Mesodermal cell (in vitro differentiated cells): ENCODE data around the gene STAU1.

Source experiments
- H3K27ac ChIP-seq: 2 replicates; pipeline ENCODE4 v1.7.0; 2013; ENCODE audit warnings: mild to moderate bottlenecking, low read depth, low read length, moderate library complexity; ENCODE audit not compliant: severe bottlenecking
- H3K36me3 ChIP-seq: 2 replicates; pipeline ENCODE4 v1.7.1; 2013; ENCODE audit warnings: mild to moderate bottlenecking, low read length, moderate library complexity; ENCODE audit not compliant: control insufficient read depth, insufficient read depth
- H3K4me1 ChIP-seq: one replicate; pipeline ENCODE4 v1.7.1; 2013; ENCODE audit warnings: mild to moderate bottlenecking, low read length; ENCODE audit not compliant: insufficient read depth, control insufficient read depth, poor library complexity, severe bottlenecking
- H3K4me3 ChIP-seq: 2 replicates; pipeline ENCODE4 v1.7.0; 2013; ENCODE audit warnings: low read length, control low read depth, mild to moderate bottlenecking; ENCODE audit not compliant: insufficient read depth, poor library complexity, severe bottlenecking; ENCODE audit errors: extremely low read depth
- H3K9me3 ChIP-seq: 2 replicates; pipeline ENCODE4 v1.7.1; 2013; ENCODE audit warnings: mild to moderate bottlenecking, low read length, moderate library complexity; ENCODE audit not compliant: control insufficient read depth
- WGBS, 2 experiments: methylation state at CpG; one replicate each; pipeline ENCODE4 v1.1.5; 2013; ENCODE audit warnings: missing lambda C conversion rate in 2 of 2; ENCODE audit not compliant: insufficient coverage in 2 of 2; 5-methylcytosine and 5-hydroxymethylcytosine counted together

Gene STAU1

DNA sequence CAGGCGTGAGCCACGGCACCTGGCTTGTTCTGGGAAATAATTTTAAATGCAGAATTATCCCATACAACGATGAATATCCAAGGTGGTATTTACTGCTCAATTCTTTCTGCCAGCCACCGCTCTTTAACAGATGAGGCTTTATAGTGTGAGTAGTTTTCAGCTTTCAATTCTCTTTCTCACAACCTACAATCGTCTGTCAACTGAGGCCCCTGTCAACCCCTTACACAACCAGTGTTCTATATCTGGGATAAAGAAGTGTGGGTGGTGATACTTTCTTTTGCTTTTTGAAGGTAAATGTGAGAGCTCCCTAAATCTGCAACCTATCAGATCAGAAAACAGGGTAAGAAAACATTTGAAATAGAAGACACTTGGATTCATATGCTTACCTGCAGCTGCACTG, 22.5 kb downstream of the STAU1 start:
- 100% methylated on average over 2 of the region's 5 CpGs; no CpG with 5 or more reads in 1 of the 2 experiments for WGBS, 2 experiments
- Histone ChIP-seq H3K4me1 (peaks cover 4% of the 10 kb centered on the region), H3K4me3 (no peak overlapping the region), H3K36me3 (peaks cover 58% of the 10 kb centered on the region), H3K9me3 (no peaks in the 10 kb centered on the region), H3K27ac (no peak overlapping the region)

DNA sequence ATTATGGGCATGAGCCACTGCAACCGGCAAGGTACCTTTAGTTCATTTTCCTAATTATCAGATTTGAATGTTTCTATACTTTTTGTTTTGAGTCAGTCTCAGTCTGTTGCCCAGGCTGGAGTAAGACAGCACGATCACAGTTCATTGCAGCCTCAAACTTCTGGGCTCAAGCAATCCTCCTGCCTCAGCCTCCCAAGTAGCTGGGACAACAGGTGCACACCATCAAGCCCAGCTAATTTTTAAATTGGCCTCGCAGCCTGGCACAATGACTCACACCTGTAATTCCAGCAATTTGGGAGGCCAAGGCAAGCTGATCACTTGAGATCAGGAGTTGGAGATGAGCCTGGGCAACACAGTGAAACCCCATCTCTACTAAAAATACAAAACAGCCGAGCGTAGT, 24.4 kb downstream of the STAU1 start:
- Histone ChIP-seq H3K27ac (no peak overlapping the region), H3K9me3 (no peaks in the 10 kb centered on the region), H3K36me3 (peaks cover 55% of the 10 kb centered on the region), H3K4me1 (peaks cover 4% of the 10 kb centered on the region), H3K4me3 (no peak overlapping the region)
- WGBS, 2 experiments, result 93% methylated on average over 2 to 4 of the region's 5 CpGs

DNA sequence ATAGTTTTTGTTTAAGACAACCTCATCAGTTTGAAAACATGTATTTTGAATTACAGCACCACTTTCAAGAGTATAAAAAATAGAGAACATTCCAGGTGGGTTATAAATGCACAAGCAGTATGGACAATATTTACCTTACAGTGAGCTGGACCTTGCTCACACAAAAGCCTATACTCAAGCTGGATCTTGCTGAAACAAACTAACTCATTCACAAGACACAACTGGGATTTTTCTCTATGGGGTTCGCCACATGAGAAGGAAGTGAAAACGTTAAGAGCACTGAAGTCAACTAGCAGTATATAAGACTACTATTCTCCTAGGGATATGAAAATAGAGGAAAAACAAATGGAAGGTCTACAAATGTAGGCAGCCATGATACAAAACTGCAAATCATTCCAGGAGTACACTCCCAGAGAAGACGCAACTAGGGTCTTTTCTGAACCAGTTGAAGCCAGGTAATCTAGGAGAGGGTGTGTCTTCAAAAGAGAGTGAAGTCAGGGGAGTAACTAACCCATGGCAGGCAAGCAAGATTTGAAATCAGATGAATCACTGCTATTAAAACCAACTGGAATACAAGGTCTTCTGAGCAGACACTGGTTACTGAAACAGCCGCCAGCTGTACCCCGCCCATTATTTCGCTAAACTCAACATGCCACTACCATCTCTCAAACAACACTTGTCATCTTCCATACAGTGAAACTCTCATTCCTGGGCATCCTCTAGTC, 26.5 kb downstream of the STAU1 start:
- Histone ChIP-seq H3K9me3 (no peaks in the 10 kb centered on the region), H3K4me1 (no peaks in the 10 kb centered on the region), H3K36me3 (peaks cover 66% of the 10 kb centered on the region), H3K27ac (no peak overlapping the region), H3K4me3 (no peak overlapping the region)
- WGBS, 2 experiments, result 88 to 97% methylated on average over 3 to 4 of the region's 6 CpGs

DNA sequence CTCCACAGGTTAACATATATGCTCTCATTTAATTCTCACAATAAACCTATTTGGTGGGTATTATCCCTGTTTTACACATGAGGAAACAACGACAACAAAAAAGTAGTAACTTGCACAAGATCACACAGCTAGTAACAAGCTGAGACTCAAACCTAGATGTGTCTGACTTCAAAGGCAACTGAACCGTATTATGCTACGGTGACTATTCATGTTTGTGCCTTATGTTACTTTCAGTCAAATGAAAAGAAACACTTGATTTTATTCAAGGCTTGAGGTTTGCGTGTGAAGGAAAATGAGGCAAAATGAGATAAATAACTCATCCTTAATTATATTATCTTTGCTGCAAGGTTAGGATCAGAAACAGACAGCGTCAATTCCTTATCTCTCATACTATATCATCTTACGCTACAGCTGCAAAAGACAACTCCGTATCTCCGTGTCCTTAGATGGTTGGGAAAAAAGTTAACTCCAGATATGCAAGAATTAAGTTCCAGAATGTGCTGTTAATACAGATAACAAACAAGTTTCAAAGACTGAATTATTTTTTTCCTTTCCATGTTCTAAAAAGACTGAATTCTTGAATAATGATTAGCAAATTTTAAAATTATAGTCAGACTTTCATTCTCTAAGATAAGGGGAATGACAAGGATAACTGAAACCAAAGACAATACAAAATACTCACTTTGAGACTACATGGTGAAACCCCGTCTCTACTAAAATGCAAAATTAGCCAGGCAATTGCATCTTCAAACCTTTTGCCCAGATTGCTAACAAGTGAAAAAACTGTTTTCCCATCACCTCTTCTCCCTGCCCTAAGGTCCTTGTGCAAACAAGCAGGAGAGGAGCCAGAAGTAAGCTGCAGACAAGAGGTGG, 27.8 kb downstream of the STAU1 start:
- Histone ChIP-seq H3K4me1 (no peaks in the 10 kb centered on the region), H3K4me3 (no peak overlapping the region), H3K27ac (no peak overlapping the region), H3K36me3 (peaks cover 58% of the 10 kb centered on the region), H3K9me3 (no peaks in the 10 kb centered on the region)
- WGBS, 2 experiments, result 97 to 100% methylated on average over 3 of the region's 9 CpGs

DNA sequence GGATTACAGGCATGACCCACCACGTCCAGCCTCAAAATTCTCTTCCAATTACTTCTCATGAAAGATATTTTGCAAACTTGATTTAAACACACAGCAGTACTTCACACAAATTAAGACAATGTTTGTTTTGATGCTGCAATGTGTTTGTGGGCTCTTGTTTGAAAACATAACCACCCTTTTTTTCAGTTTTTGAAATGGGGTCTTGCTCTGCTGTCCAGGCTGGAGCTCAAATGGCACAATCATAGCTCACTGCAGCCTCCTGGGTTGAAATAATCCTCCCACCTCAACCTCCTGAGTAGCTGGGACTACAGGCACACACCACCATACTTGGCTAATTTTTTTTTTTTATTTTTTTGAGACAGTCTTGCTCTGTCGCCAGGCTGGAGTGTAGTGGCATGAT, 31.0 kb downstream of the STAU1 start:
- Histone ChIP-seq H3K27ac (no peak overlapping the region), H3K9me3 (no peaks in the 10 kb centered on the region), H3K4me3 (no peak overlapping the region), H3K4me1 (no peaks in the 10 kb centered on the region), H3K36me3 (peaks cover 58% of the 10 kb centered on the region)
- WGBS, 2 experiments, result 88 to 100% methylated on average over 1 of the region's 2 CpGs

DNA sequence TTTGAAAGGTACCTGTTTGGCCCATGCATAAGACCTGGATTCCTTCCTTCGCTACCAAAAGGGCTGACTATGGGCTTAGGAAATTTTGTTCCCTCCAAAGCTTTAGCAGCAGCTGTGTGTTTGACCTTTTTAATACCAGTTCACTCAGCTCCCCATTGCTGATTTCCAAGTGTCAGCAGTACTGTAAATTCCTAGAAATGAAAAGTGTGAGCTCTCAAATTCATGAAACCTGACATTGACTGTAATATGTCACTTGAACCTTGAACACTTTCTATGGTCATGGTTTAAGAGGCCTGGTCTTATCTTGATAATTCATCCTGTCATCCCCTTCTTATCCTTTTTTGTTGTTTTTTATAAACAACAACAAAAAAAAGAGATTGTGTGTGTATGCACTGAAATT, 31.7 kb downstream of the STAU1 start:
- Histone ChIP-seq H3K4me3 (no peak overlapping the region), H3K27ac (no peak overlapping the region), H3K9me3 (no peaks in the 10 kb centered on the region), H3K36me3 (peaks cover 60% of the 10 kb centered on the region), H3K4me1 (no peaks in the 10 kb centered on the region)
- 100% methylated on average over 1 of the region's 1 CpG for WGBS, 2 experiments

DNA sequence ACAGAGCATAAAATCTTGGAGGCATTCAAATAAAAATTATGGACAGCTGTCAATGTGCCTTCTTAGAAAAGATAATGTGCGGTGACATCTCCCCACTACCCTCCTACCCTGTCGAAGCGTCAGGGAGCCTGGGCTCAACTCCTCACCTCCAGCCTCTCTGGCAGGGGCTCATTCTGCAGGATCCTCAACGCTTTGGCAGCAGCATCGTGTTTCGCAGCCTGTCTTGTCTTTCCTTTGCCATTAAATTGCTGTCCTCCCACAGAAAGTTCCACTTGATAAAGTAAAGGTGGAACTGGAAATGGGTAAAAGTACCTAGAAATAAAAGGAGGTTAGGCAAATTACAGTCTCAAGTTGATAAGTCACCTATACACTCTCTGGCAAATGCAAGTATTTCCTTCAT, 36.7 kb downstream of the STAU1 start:
- Histone ChIP-seq H3K36me3 (peaks cover 75% of the 10 kb centered on the region), H3K4me1 (no peaks in the 10 kb centered on the region), H3K4me3 (no peak overlapping the region), H3K27ac (no peak overlapping the region), H3K9me3 (no peaks in the 10 kb centered on the region)
- 96 to 100% methylated on average over 4 to 5 of the region's 6 CpGs for WGBS, 2 experiments

DNA sequence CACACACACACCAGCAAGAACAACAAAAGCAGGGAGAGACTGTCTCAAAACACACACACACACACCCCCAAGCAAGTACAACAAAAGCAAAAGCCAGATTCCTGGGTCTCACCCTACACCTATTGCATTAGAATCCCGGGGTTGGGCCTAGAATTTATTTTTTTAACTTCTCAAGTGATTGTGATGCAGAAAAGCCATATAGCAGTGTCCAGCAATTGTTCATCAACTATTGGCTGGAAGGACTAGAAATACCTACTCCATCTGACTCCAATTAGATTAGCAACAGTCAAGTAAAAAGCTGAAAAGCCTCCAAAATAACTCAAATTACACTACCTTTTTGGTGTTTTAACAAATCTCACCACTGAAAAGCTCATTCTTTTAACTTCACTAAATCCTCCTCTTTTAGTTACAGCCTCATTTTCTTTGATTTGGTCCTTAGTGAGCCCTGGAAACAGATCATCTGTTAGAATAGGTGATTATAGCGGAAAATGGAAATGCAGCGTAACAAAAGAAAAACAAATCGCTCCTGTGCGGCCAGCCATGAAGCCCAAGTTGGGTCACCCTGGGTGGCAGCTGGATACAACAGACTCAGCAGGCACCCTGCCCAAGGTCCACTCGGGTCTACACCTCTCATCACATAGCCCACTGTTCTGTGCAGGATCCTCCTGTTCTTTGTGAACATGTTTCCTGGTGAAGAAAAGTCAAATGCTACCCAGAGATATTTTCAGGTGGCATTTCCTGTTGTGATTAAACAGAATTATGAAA, 38.7 kb downstream of the STAU1 start:
- peaks cover 75% of the 10 kb centered on the region for H3K36me3 ChIP-seq
- H3K9me3 ChIP-seq, result no peaks in the 10 kb centered on the region
- H3K4me3 ChIP-seq, result no peak overlapping the region
- WGBS, 2 experiments, result 94 to 100% methylated on average over 4 of the region's 6 CpGs
- H3K27ac ChIP-seq, result no peak overlapping the region
- no peaks in the 10 kb centered on the region for H3K4me1 ChIP-seq

DNA sequence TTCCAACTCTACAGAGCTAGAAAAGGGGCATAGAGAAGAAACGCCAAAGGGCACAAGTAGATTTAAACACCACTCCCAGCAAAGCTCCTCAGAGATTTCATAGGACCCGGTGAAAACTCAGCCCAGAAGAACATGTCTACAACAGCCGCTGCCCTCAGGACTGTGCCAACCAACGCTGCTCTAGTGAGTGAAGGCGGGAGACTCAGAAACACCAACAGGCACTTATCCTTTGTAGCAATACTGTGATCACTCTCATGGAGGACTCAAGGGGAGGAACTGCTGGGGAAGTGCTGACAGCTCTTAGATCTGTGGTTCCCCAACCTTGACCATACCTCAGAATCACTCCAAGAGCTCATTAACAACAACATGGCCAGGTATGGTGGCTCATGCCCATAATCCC, 39.5 kb downstream of the STAU1 start:
- Histone ChIP-seq H3K9me3 (no peaks in the 10 kb centered on the region), H3K4me3 (no peak overlapping the region), H3K4me1 (no peaks in the 10 kb centered on the region), H3K36me3 (peaks cover 76% of the 10 kb centered on the region), H3K27ac (no peak overlapping the region)
- WGBS, 2 experiments, result 95 to 100% methylated on average over 3 to 4 of the region's 5 CpGs

DNA sequence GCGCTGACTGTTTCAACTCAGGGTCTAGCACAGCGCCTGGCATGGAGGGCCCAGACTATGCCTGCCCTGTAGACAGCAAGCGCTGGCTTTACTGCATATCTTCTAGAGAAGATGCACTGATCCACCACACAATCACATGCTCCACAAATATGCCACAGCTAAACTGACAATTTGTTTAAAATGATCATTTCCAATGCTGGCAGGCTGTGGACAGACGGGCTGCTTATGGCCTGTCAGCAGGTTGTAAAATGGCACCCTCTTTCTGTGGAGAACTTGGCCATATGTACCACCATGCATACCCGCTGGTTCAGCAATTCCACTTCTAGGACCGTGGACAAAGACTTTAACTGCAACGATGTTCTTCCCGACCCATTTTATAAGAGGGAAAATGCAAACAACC, 40.8 kb downstream of the STAU1 start:
- Histone ChIP-seq H3K4me1 (no peaks in the 10 kb centered on the region), H3K27ac (no peak overlapping the region), H3K9me3 (no peaks in the 10 kb centered on the region), H3K36me3 (peaks cover 74% of the 10 kb centered on the region), H3K4me3 (no peak overlapping the region)
- WGBS, 2 experiments, result 87 to 98% methylated on average over 3 to 5 of the region's 8 CpGs
